HG02938 (cell line): ENCODE measurements around the gene DBT.
"Not testable (repeated sequence)": the region's sequence is repeated elsewhere in the genome, so short reads cannot be mapped to it uniquely, and the experiment has no call there.

Source experiments
- ATAC-seq: cut with Tn5 transposase; IDR thresholded peaks from one replicate; pipeline ENCODE4 v1.9.1; 2021; ENCODE audit warnings: mild to moderate bottlenecking, moderate library complexity; ENCODE audit not compliant: unreplicated experiment

DBT gene

DNA sequence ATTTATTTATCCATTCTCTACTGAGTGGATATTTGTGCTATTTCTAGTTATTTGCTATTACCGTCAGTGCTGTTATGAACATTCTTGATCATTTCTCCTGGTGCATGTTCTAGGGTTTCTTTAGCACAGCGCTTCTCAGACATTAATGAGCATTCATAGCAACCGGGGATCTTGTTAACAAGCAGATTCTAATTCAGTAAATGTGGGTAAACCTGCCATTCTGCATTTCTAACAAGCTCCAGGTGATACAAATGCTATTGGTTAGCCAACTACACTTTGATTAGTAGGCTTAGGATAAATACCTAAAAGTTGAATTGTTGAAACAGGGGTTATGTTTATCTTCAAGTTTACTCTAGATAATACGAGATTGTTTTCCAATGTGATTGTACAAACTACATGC, 3.3 kb upstream of the DBT start:
- ATAC-seq: no peak

DNA sequence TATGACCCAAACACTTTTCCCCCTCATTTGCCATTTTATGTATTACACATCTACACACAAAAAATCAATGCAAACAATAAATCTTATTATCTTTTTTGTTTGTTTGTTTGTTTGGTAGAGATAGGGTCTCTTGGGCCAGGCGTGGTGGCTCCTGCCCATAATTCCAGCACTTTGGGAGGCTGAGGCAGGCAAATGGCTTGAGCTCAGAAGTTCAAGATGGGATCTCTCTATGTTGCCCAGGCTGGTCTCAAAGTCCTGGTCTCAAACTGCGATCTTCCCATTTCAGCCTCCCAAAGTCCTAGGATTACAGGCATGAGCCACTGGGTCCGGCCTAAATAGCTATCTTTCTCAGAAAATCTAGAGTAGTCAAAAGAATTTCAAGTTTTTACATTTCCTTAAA, 1.2 kb upstream of the DBT start:
- no peak for ATAC-seq

DNA sequence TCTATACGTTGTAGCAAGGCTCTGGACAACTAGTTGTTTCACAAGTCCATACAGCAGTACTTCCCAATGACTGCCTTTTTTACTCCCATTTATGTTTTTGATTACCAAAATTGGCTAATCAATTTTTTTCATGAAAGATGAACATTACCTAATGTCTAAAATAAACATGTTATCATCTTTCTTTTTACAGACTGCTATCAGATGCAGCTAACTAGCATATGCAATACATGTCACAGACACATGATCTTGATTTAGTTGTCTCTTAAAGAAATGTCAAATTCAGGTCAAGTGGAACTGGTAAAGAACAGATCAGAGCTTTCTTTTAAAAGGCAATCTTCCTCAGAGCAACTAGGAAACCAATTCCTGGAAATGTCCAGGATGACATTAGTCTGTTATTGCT, 630 bp upstream of the DBT start:
- ATAC-seq: no peak

DNA sequence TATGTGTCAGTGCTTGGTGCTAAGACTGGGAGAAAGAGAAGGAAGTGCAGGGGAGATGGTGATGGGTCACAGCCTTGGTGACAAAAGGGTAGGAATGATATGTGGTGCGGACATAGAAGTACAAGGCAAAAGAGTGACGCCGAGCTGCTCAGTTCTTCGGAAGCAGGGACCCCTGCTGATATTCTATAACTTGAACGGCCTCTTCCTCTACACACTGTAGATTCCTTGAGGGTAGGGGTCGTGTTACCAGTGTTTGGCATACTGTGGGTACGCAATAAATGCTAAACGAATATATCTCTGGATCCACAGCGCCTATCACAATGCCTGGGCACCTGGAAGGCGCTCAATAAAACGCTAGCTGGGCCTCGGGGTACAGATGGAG, 488 bp downstream of the DBT start:
- no peak for ATAC-seq

DNA sequence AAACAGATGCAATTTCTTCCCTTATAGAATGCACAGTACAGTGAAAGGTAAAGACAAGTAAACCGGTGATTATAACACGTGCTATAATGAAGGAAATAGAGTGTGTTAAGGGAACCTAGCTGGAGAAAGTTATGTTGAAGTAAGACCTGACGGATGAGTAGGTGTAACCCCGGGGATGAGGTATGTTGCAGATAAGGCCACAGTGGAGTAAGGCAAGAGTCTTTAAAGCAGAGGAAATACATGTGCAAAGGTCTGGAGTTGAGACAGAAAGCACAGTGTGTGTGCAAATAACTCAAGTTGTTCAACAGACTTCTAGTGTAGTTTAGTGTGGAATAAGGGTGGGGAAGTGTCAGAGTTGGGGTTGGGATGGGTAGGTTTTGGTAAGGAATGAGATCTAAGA, 2.9 kb downstream of the DBT start:
- no peak for ATAC-seq

GRCh38 chr1:100240631-100241030, 9.0 kb downstream of the DBT start:
- no peak for ATAC-seq

DNA sequence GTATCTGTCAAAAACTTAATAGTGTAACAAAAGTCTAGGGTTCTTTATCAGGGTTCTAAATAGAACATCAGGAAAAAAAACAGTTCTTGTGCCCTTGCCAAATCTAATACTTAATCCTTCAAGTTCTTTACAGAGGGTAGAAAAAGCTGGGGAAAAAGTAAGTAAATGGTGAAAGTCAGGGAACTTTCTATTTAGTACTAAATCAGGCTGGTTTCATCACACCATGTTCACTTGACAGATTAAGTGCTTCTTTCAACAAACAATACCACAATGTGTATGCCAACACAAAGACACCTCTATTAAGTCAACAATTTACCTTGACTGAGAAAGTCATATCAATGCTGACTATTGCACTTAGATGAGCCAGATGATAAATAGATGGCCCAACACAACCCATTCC, 9.7 kb downstream of the DBT start:
- no peak for ATAC-seq

- ATAC-seq: no peak
These were observed 12.5 kb downstream of the DBT start for GRCh38 chr1:100237091-100237490.

- no peak for ATAC-seq
These were observed 15.2 kb downstream of the DBT start for GRCh38 chr1:100234432-100234831.

- not testable (repeated sequence) for ATAC-seq
These were observed 16.1 kb downstream of the DBT start for GRCh38 chr1:100233566-100233965.

DNA sequence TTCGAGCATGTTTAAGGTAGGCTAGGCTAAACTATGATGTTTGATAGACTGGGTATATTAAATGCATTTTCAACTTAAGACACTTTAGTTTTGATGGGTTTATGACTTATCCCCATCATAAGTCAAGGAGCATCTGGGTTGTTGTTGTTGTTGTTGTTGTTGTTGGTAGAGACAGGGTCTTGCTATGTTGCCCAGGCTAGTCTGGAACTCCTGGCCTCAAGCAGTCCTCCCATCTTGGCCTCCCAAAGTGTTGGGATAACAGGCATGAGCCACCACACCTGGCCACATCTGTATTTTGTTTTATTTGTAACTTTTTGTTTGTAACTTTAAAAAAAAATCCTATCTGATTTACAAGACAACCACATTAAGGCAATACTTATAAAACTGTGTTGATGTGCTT, 17.5 kb downstream of the DBT start:
- no peak for ATAC-seq

- no peak for ATAC-seq
These were observed 17.9 kb downstream of the DBT start for GRCh38 chr1:100231721-100232120.

DNA sequence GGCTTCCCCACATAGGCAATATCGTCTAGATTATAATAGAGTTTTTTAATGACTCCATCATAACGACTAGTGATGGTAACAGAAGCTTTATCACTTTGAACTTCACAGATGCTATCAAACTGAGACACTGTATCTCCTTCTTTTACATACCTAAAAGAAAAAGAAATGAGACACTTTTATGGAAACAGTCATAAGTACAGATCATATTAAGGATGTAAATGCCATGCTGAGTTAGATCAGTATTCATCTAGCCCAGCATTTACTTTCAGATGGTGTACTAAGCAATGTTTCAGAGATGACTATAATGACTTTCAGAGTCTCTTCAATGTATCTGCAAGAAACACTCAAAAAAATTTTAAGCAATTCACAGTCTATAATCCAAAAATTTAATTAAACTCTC, 18.9 kb downstream of the DBT start:
- no peak for ATAC-seq

- no peak for ATAC-seq
These were observed 19.8 kb downstream of the DBT start for GRCh38 chr1:100229681-100230443.

DNA sequence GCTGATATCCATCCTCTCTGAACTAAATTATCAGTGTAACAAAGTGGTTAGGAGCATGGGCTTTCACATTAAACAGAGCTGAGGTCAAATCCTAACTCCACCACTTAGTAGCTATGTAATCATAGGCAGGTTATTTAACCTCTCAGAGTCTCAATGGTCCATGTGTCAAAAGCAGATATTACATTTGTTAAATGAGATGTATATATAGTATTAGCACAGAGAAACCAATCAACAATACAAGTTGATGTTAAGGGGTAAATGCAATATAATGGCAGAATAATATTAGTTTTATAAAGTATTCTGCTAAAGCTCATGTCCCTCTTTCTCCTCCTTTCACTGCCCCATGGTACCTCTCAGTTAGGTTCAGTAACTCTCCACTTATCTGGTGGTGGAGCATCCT, 27.2 kb downstream of the DBT start:
- ATAC-seq: no peak

GRCh38 chr1:100219883-100220282, 29.8 kb downstream of the DBT start:
- ATAC-seq: no peak

- ATAC-seq: no peak
These were observed 30.2 kb downstream of the DBT start for GRCh38 chr1:100219457-100219856.

GRCh38 chr1:100217834-100218233, 31.8 kb downstream of the DBT start:
- no peak for ATAC-seq

GRCh38 chr1:100215101-100215500, 34.5 kb downstream of the DBT start:
- ATAC-seq: no peak

DNA sequence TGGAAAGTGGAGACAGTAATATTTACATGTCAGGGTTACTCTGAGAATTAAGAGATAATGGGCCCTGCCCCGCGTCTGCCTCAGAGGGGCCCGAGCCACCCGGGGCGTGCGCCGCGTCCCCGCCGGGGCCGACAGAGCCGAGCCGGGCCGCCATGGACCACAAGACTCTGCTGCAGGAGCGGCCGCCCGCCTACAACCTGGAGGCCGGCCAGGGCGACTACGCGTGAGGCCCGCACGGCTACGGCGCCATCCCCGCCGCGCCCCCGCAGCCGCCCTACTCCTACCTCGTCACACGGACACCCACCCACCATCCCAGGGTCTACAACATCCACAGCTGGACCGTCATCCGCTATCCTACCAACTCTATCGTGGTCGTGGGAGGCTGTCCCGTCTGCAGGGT, 36.5 kb downstream of the DBT start:
- no peak for ATAC-seq

DNA sequence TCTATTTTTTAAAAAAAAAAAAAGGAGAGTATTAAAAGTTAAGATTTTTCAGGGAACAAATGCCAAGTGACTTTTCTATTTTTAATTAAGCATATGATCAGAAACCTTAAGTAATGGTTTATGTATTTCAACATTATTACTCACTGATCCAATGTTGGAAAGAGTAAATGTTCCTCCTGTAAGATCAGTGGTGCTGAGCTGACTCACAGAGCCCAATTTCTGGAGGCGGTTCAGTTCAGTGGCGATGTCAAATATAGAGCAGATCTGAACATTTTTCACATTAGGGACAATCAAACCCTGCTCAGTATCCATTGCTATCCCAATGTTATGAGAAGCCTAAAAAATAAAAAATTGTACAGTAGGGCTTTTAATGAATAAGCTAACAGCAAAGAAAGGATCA, 43.3 kb downstream of the DBT start:
- ATAC-seq: no peak

GRCh38 chr1:100205593-100205992, 44.0 kb downstream of the DBT start:
- not testable (repeated sequence) for ATAC-seq

GRCh38 chr1:100205103-100205502, 44.5 kb downstream of the DBT start:
- not testable (repeated sequence) for ATAC-seq
